Transverse colon (tissue), 4 donors: ENCODE data around the gene MYRIP.

ENCODE experiments used
- CTCF ChIP-seq, 5 experiments: fragments of 200-600 bp in 3 of 5; fragments of 450-650 bp in 2 of 5; sonication (generic) in 3 of 5; IDR thresholded peaks; 1 replicate in 2 of 5; 2 replicates in 3 of 5; pipeline ENCODE4 v1.5.1; 2016 to 2017; ENCODE audit warnings: antibody characterized with exemption in 5 of 5, inconsistent platforms in 3 of 5, mild to moderate bottlenecking in 2 of 5, moderate library complexity in 1 of 5
- POLR2A ChIP-seq: fragments of 450-650 bp; IDR thresholded peaks from one replicate; pipeline ENCODE4 v1.6.1; 2016; ENCODE audit warnings: antibody characterized with exemption, mild to moderate bottlenecking, moderate library complexity
- POLR2AphosphoS5 ChIP-seq, 3 donors: sonication (generic); formaldehyde crosslinking; IDR thresholded peaks; one replicate each; pipeline ENCODE4 v1.6.1; 2016; ENCODE audit warnings: antibody characterized with exemption in 3 of 3

DNA sequence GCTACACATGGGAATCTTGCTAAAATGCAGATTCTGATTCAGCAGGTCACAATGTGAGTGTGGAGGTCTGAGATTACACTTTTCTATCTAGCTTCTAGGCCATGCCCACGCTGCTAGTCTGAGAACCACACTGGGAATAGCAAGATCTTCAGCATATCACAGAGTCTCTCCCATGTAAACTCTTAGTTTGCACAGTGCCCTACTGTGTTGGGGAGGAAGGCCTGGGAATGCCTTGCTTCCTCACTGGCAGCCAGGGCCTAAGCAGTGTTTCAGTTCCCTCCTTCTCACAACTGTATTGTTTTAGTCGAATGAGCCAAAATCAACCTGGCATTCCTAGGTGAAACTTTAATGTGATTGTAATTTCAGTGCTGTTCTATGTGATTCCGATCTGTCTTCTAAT lies 320.1 kb downstream of the MYRIP start:
- TF ChIP-seq POLR2A (no peak), CTCF (IDR thresholded peaks at IDR 0.05) (no peak), POLR2AphosphoS5 (IDR thresholded peaks at IDR 0.05) (no peak)
